ENCODE data around the gene DTNA. TPM values are rescaled to one million over a fixed set of nuclear protein-coding genes. Genes with fewer than 3 reads are reported as not detected.

The DTNA gene
- total RNA-seq, 2 donors from 2014 or later = 10.7 to 76.2 TPM

DNA sequence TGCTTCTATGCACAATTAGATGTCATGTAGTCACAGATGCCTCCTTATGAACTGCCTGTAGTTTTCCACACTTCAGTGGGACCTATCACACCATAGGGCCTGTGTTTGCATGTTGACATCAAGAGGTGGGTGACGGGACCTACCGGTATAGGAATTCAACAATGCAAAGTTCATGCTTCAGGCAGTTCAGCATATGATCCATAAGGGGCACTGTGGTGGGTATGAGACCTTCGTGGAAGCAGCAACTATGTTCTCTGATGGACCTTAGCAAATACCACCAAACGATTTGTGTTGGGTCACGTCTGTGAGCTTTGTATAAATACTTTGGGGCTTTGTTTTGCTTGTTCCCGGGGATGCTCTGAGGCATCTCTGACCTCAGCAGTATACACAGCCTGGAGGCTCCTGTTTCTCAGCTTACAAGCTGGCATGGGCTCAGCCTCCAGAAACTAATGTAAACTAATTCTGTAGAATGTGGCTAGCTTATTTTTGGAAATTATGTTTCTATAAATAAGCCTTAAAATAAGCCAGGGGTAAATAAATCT lies 111.6 kb downstream of the DTNA start:
- no peaks in the 10 kb centered on the region for H3K9me3 ChIP-seq
- H3K4me3 ChIP-seq = no peak overlapping the region
- 51% methylated on average over 6 of the region's 6 CpGs for WGBS
- no peaks in the 10 kb centered on the region for H3K4me1 ChIP-seq (replicated peaks)
- no peaks in the 10 kb centered on the region for H3K27me3 ChIP-seq (replicated peaks; ENCODE audit: insufficient read depth)
- TF ChIP-seq POLR2AphosphoS5 (IDR thresholded peaks at IDR 0.05) = no peak
- no peak for TF ChIP-seq CTCF (IDR thresholded peaks at IDR 0.05)
- TF ChIP-seq POLR2A (IDR thresholded peaks at IDR 0.05) = no peak
- H3K36me3 ChIP-seq = no peaks in the 10 kb centered on the region
- DNase-seq (ENCODE audit: low spot score) = no peak
- no peak overlapping the region for H3K27ac ChIP-seq
- intact Hi-C loops (cut with DNase I) = no loop called here

GRCh38 chr18:34828093-34828492 lies 118.0 kb downstream of the DTNA start:
- H3K27ac ChIP-seq = no peak overlapping the region
- no peak for DNase-seq (ENCODE audit: low spot score)
- WGBS = 59% methylated on average over 2 of the region's 2 CpGs
- H3K4me1 ChIP-seq (replicated peaks) = no peaks in the 10 kb centered on the region
- H3K9me3 ChIP-seq = no peaks in the 10 kb centered on the region
- no peak overlapping the region for H3K4me3 ChIP-seq
- no peaks in the 10 kb centered on the region for H3K27me3 ChIP-seq (replicated peaks; ENCODE audit: insufficient read depth)
- H3K36me3 ChIP-seq = no peaks in the 10 kb centered on the region
- no peak for TF ChIP-seq POLR2AphosphoS5 (IDR thresholded peaks at IDR 0.05)
- TF ChIP-seq CTCF (IDR thresholded peaks at IDR 0.05) = no peak
- TF ChIP-seq POLR2A (IDR thresholded peaks at IDR 0.05) = no peak
- intact Hi-C loops (cut with DNase I) = no loop called here

DNA sequence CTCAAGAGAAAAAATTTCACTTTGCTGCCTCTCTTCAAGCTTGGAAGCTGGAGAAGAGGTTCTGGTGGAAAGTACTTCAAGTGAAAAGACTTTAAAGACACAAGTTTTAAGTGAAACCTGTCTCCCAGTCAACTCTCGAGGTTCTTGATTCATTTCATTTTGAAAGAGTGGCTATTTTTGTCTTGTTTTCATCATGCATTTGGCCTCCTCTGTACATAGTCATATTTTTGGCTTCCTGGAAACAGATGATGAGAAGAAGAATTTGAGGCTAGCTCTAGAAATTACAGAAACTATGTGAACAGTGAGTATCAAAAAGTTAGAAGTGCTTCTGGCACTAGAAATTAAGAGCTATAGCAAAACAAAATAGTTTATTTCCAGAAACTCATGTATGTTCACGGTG lies 124.8 kb downstream of the DTNA start:
- WGBS = 67% methylated on average over 2 of the region's 2 CpGs
- H3K27ac ChIP-seq = no peak overlapping the region

GRCh38 chr18:34835466-34835865 lies 125.4 kb downstream of the DTNA start:
- Histone ChIP-seq H3K4me3 (no peak overlapping the region), H3K27ac (no peak overlapping the region), H3K27me3 (replicated peaks; ENCODE audit: insufficient read depth) (no peaks in the 10 kb centered on the region), H3K9me3 (no peaks in the 10 kb centered on the region), H3K36me3 (no peaks in the 10 kb centered on the region), H3K4me1 (replicated peaks) (no peaks in the 10 kb centered on the region)
- intact Hi-C loops (cut with DNase I) = no loop called here
- DNase-seq (ENCODE audit: low spot score) = no peak
- WGBS = 88% methylated on average over 3 of the region's 3 CpGs
- TF ChIP-seq POLR2A (IDR thresholded peaks at IDR 0.05) (no peak), POLR2AphosphoS5 (IDR thresholded peaks at IDR 0.05) (no peak), CTCF (IDR thresholded peaks at IDR 0.05) (no peak)

More for the DNA sequence above, 124.8 kb downstream of the DTNA start:
- Histone ChIP-seq H3K36me3 (no peaks in the 10 kb centered on the region), H3K4me3 (no peak overlapping the region), H3K9me3 (no peaks in the 10 kb centered on the region), H3K4me1 (replicated peaks) (no peaks in the 10 kb centered on the region), H3K27me3 (replicated peaks; ENCODE audit: insufficient read depth) (no peaks in the 10 kb centered on the region)
- no peak for TF ChIP-seq POLR2A (IDR thresholded peaks at IDR 0.05)
- TF ChIP-seq POLR2AphosphoS5 (IDR thresholded peaks at IDR 0.05) = no peak
- no peak for TF ChIP-seq CTCF (IDR thresholded peaks at IDR 0.05)
- DNase-seq (ENCODE audit: low spot score) = no peak
- intact Hi-C loops (cut with DNase I) = no loop called here

GRCh38 chr18:34837769-34838272 lies 127.7 kb downstream of the DTNA start:
- intact Hi-C loops (cut with DNase I) = no loop called here
- TF ChIP-seq POLR2AphosphoS5 (IDR thresholded peaks at IDR 0.05) (no peak), CTCF (IDR thresholded peaks at IDR 0.05) (no peak), POLR2A (IDR thresholded peaks at IDR 0.05) (no peak)
- no peaks in the 10 kb centered on the region for H3K4me1 ChIP-seq (replicated peaks)
- no peak overlapping the region for H3K27ac ChIP-seq
- DNase-seq (ENCODE audit: low spot score) = no peak
- no peaks in the 10 kb centered on the region for H3K36me3 ChIP-seq
- H3K9me3 ChIP-seq = no peaks in the 10 kb centered on the region
- H3K27me3 ChIP-seq (replicated peaks; ENCODE audit: insufficient read depth) = no peaks in the 10 kb centered on the region
- 58% methylated on average over 3 of the region's 3 CpGs for WGBS
- no peak overlapping the region for H3K4me3 ChIP-seq

Measured in prostate gland (tissue), 2 donors.